ENCODE data around the gene FDXR.

FDXR gene

DNA sequence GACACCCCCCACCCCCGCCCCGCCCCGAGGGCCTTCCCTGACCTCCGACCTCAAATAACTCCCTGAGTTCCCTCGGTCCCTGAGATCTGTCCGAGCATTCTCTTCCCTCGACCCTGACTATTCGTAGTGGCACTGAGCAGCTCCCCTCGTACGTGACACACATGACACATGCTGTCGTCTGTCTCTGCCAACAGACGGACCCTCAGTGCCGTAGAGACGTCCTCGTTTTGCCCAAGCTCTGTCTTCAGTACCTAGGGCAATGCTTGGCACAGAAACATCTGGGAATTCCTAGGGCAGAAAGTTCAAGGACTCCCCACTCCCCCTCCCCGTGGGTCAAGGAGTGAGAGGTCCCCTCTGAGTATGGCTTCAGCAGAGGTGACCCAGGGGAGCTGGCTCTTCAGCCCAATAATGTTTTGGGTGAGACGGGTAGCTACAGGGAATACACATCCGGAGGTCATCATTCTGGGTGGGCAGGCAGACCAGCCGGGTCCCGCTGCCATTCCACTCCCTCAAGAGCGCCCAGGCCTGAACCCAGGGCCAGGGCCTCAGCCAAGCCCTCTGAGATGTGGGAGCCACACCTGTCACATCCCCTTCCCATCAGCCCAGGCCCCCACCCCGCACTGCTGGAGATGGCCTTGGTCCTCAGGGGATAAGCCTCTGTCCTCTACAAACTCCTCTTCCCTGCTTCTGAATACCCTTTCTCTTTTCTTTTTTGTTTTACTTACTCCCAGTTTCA, 21.3 kb upstream of the FDXR start:
- no peak for DNase-seq

DNA sequence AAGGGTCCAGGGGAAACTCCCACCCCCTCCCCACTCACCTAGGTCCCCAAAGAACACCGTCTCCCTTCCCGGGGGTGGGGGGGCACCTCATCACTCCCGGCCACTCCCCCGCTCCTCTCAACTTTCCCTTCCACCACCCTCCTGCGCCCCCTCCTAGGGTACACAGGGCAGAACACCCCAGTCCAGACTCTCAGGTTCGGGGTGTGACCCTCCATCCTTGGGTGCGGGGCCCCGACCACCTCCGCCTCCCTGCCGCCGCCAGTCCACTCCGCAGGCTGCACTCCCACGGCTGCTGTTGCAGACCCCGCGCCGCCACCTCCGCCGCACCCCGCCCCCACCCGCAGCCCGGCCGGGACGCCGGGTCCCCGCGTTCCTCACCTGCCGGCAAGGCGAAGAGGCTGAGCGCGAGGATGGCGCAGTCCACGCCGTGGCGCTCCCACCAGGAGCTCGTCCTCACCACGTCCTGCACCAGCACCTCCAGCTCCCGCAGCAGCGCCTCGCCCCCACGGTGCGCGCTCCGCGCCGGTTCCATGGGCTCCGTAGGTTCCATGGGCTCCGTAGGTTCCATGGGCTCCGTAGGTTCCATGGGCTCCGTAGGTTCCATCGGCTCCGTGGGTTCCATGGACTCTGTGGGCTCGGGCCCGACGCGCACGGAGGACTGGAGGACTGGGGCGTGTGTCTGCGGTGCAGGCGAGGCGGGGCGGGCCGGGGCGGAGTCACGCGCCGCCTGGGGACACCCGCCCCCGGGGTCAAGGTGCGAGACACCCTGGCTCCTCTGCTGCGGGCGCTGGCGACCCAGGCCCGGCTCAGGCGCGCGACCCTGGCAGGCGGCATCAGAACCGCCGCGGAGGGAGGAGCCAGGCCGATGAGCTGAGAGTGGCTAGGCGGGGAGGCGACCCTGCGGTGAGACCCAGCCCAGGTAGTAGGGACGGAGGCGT, 20.4 kb upstream of the FDXR start, which contains the start of gene FADS6:
FADS6 (minus strand) TSS at position 660 of the 938 bp plus-strand sequence; CDS start at position 622, 38 bp downstream.
- no peak for DNase-seq

DNA sequence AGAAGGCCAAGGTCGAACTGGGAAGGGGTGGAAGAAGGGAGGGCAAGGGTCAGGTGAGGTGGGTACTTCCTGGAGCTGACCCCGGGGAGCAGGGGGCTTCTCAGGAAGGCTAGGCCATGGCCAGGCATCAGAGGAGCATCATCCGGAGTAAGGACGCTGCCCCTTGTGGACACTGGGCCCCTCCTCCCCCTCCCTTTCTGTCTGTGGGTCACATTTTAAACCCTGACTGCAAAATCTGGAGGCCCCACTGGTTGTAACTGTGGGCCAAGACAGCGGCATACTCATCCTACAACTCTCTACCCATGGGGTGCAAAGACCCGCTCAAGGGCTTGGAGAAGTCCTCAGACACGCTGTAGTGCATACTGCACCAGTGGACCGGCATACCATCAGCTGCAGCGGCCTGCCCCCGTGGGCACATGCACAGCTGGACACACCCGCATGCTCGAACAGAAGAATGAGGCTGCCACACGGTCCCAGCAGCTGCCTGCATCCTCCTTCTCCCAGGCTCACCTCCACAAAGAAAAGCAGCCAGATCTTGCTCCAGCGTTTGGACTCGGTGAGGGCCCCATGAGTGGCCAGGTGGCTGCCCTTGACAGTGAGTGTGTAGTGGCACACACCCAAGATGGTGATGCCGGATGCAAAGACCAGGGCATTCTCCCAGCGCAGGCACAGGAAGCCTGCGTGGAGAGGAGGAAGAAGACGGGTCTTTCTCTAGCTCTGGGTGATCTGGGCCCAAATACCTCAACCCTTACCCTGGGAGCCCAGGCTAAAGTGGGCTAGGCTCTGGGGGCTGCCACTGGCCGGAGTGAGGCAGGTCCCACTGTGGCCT, 19.4 kb upstream of the FDXR start:
- no peak for DNase-seq

DNA sequence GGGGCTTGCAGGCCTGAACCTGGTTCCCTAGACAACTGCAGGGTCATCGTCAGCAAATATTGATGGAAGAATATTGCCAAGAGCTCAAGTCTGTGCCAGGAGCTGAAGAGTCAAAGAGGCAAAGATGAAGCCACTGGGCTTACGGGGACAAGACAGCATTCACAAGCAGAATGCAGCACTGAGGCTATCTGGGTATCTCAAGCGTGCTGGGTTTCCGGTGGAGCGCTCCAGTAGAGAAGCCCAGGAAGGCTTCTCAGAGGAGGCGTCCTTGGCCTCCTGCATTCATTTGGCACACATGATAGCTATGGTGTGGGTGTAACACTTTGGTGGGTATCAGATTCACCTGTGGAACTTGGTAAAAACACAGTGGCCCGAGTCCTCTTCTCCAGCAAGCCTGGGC, 17.8 kb upstream of the FDXR start:
- DNase-seq = no peak

DNA sequence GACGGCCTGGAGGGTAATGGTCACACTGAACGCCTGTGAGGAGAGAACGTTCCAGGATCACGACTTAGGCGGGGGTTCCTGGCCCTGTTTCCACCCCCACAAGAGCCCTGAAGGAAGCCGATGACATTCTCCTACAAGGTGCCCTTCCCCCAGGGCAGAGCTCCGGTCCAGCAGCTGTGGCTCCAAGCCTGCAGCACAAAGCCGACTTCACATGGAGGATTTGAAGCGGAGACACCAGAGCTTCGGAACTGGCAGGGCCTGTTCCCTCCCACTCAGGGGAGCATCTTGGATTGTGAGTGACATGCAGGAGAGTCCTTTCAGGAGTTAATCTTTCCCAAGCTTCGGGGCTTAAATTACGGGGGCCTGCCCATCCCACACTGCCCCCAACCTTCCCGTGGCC, 15.7 kb upstream of the FDXR start:
- no peak for DNase-seq

DNA sequence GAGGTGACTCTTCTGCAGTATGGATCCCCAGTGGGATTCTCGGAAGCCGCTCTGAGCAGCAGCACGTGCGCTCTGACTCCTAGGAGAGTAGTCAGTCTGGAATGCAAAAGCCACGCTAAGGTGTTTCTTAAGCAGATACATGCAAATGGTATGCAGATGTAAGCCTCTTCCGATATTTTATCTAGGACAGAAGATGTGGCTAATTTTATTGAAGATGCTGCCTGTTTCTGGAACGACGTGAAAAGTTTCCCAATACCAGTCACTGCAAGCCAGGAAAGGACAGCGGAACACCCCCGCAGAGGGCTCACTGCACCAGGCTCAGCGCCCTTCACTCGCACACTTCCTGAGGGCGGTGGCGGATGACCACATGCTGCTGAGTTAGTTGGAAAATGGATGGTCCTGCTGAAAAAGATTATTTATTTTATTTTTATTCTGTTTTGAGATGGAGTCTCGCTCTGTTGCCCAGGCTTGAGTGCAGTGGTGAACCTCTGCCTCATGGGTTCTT, 10.5 kb upstream of the FDXR start:
- no peak for DNase-seq

DNA sequence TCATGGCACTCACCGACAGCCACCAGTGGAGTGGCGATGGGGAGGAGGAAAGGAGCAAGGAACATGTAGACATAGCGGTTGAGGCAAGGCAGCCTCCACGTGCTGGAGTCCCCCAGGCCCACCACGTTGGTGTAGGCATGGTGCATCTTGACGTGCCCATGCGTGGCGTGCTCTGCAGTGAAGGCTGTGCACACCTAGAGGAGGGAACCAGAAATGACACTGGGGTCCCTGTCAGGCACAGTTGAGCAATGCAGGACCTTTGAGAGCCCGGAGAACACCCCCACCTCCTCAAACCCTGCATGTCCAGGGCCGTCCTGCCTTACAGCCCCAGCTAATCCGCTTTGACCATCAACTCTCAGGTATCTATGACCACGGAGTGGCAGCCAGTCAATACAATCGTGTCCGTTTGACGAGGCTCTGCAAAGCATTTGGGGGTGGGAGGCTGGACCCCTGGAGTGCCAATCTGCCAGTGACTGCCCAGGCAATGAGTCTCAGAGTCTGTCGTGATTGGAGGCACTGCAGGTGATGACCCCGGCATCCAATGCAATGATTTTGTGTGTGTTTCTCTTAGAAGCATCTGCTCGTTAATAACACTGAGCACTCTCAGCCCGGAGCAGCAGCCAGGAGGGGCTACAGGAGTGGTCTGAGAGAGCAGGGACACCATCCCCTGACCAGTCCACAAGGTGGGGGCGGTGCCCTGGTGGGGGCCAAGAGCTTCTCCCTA, 9.9 kb upstream of the FDXR start:
- DNase-seq = no peak

DNA sequence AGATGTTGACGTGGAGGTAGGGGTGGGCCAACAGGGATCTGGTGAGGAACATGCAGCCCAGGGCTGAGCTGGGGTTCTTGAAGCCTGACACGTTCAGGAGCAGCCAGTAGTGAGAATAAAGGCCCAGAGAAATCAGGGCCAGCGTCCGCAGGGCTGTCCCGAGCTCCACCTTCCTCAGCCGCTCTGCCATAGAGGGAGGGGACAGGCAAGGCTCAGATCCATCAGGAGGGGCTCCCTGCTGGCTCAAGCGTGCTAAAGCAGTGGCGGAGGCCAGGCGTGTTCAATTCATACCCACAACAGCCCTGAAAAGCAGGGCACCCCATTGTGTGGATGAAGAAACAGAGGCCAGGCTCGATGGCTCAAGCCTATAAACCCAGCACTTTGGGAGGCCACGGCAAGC, 8.3 kb upstream of the FDXR start:
- no peak for DNase-seq

DNA sequence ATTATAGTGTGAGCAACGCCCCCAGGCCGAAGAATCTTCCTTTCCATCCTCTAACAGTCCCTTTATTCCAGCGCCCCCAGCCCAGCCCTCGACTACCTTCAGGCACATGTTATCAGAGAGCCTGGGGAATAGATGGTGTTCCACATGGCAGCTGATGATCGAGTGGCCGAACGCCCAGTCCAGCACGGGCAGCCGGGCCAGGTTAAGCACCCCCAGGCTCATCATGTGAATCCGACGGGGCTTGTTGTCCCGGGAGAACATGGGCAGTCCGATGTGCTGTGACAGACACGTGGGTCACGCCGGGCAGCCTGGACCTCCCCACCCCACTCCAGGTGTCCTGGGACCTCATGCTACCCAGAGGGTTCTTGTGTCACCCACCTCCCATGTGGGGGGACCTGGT, 6.5 kb upstream of the FDXR start:
- no peak for DNase-seq

DNA sequence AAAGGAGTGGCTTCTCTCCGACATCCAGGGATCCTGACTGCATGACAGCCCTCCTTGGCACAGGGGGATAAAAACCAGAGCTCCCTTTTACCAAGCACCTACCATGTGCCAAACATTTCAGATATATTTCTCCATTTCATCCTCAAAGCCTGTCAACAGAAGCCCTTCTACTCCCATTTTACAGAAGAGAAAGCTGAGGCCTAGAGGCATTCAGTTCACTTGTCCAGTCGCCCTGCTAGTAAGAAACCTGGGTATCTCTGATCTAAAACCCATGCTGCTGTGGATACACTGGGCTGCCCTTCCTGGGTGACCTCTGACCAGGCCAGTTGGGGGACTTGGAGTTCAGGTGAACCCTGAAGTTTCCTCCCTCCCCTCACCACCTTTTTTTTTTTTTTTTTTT, 5.9 kb upstream of the FDXR start:
- no peak for DNase-seq

DNA sequence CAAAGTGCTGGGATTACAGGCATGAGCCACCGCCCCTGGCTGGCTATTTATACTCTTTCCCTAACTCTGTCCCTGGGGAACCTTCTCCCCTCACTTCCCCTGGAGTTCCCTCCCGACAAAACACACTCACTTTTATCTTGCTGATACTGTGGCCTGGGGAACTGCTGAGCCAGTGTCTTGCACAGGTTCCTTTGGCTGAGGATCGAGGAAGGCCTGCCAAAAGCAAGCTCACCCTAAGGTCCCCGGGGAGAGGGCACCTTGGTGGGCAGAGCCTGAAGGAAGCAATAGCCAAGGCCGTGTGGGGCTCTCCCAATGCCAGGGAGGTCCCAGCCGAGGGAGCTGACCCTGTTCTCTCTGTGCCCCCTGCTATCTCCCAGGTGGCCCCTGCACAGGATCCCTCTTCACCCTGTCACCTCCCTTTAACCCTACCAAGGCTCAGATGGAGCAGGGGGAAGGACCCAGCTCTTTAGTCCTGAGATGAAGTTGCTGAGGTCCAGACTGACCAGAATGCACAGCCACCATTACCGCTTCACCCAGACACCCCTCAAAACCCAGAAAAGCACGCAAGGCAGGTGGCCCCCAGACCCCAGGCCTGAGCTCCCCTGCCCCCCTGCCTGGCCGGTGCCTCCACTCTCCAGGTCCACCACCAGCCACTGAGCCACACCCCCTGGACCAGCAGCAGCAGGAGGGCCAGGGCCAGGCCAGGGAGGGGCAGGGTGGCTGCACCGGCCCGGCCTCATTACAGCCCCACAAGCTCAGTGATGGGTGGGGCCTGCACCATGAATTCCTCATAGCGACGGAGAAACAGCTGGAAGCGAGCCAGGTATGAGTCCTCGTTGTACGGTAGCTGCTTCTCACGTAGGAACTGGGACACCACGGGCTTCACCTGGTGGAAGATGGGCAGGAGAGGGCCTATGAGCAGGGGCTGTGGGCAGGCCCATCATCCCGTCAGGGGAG, 5.1 kb upstream of the FDXR start:
- no peak for DNase-seq

DNA sequence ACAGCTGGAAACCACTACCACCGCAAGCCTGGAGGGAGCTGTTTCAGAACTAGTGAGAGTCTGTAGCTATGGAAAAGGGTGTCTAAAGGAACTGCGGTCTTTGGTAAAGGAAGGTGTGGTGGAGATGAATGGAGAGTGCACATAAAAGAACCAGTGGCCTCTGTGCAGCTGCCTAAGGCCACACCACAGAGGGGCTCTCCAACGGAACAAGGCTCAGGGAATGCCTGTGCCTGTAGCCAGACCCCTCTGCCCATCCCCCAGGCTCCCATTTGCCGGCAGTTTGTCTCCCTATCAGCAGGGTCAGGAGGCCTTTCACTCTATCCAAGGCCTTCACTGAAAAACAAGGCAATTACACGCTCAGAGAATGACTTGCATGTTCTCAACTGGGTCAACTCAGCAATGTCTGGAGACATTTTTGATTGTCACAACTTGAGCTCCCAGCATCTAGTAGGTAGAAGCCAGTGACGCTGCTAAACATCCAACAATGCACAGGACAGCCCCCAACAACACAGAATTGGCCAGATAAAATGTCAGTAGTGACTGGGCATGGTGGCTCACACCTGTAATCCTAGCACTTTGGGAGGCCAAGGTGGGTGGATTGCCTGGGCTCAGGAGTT, 3.3 kb upstream of the FDXR start:
- DNase-seq = no peak

DNA sequence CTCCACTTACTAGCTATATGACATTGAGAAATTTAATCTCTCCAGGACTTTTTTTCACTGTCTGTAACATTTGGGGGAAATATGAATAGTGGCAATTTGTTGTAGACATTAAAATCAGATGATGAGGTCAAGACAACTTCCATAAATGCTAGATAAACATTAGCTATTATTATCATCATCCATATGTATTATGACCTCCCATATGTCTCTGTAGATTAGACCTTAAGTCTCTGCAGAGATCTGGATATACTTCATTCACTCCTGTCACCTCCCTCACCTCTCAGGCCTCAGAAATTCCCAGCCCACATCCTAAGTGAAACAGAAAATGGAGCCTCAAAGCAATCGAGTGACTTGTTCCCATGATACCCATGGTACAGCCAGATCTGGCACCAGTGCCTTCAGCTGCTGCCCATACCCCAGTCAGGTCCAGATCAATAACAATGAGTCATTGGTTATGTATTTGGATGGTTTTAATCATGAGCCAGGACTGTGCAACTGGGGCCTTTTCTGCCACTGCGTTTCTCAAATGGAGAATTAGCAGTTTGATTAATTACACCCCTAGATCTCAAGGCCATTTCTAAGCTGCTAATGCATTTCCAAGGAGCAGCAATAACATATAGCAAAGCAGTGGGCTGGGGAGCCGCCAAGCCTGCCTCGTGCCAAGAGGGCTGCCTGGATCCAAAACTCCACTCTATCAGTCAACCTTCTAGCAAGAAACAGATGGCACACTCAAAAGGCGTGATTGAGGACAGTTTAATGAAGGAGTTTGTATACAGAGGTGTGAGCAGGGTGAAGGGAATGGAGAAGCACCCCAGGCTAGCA, 2.6 kb upstream of the FDXR start:
- no peak for DNase-seq

DNA sequence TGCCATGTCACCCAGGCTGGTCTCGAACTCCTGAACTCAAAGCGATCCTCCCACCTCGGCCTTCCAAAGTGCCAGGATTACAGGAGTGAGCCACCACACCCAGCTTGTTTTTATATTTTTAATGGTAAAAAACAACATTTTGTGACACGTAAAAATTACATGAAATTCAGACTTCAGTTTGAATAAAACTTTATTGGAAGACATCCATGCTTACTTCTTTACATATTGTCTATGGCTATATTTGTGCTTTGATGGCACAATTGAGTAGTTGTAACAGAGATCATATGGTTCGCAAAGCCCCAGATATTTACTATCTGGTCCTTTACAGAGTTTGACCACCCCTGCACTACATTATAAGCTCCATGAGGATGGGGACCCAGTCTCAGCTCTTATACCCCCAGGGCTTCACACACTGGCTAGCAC, 1.8 kb upstream of the FDXR start:
- DNase-seq = no peak

DNA sequence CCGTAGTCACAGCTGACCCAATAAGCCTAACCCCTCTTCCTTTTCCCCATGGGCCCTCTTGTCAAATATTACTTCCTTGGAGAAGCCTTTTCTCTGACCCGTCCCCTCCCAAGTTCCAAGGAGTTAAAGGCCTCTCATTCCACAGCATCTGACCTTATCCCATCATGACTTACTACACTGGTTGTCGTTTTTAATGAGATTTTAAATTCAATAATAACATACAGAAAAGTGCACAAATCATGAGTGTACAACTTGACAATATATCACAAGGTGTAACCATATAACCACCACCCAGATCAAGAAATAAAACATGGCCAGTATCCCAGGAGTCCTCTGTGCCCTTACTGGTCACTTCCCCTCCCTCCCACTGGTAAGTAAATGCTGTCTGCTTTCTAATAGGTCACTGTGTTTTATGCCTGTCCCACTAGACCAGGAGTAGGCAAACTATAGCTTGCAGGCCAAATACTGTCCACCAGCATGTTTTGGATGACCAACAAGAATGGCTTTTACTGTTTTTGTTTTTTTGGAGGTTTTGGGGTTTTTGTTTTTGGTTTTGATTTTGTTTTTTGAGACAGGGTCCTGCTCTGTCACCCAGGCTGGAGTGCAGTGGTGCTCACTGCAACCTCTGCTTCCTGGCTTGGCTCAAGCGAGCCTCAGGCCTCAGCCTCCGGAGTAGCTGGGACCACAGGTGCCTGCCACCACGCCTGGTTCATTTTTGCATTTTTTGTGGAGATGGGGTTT, 1.2 kb upstream of the FDXR start:
- DNase-seq = no peak

DNA sequence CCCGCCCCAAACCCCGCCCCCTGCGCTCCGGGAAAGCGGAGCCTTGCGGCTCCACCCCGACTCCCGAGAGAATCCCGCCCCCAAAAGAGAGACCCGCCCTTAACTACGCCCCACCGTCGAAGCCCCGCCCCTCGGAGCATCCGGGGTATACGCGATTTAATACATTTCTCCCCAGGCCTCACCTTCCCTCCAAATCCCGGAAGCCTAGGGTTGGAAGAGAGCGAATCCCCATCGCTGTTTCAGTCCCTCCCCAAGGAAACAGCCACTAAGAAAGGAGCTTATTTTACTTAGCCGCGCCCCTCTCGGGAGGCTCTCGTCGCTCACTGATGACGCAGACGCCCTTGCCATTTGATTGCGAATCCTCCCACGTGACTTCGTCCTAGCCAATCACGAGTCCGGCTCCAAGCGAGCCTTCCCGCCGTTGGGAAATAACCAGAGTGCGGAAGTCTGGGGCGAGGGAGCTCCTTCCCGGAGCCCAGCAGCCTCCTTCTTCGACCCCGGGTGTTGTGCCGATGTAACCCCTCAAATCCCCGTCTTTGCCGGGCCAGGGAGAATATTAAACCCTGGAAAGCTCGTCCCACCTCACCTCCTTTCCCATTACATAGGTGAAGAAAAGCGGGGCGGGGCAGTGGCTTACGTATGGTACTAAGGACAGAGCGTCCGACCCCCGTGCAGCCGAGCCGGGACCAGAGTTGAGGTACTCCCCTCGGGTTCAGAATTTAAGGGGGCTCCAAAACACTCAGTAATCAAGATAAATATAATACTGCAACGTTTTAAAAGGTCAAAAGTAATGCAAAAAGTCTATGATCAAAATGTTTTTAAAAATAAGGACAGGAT, 461 bp upstream of the FDXR start:
- DNase-seq = peak; percentile 99 to 100

DNA sequence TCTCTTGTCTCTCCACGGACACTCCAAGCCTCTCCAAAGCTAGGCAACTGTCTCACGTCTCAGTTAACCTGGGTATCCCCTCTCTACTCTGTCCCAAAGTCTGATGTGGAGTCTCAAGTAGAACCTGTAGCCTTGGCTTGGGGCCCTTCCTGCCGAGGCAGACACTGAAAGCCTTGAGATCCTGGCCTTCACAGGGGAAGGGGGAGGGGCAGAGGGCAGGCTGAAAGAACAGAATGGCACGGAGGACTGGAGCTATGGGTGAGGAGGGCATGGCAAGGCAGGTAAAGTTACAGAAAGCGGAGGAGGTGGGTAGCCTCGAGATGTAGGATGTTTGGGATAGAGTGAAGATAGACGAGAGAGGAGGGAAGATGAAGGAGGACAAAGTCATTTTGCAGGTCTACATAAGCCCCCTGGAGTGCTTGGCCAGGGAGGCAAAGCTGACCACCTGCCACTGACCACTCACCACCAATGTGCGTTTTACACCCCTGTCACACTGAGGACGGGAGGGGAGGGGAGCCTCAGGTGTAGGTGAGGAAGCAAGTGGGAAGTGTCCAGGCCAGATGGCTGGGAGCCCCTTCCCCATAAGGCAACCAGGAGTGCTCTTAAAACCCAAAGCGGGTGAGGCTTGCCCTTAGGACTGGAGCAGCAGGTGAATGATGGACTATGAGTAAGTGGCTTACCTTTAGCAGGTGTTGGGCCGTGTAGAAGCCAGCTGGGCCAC, 1.3 kb downstream of the FDXR start:
- DNase-seq = no peak

All from CD4-positive, alpha-beta T cell treated with Interferon alpha-2 for 1 hour (primary cell).